Neural progenitor cell (in vitro differentiated cells): ENCODE results near the gene ST8SIA5. TPM values are rescaled to one million over a fixed set of nuclear protein-coding genes. Genes with fewer than 3 reads are reported as not detected.

Experiments used
- DNase-seq: peaks from one replicate; pipeline ENCODE4 v3.0.0-alpha.2; 2016; ENCODE audit warnings: low spot score
- H2AFZ ChIP-seq: fragments of 200-600 bp; sonication (generic); replicated peaks from 2 replicates; pipeline ENCODE4 v1.6.1; 2016; ENCODE audit warnings: antibody characterized with exemption
- H3F3A ChIP-seq: fragments of 200-600 bp; sonication (generic); 2 replicates; pipeline ENCODE4 v1.6.1; 2016; ENCODE audit warnings: antibody characterized with exemption, low read depth
- H3K27ac ChIP-seq: fragments of 200-600 bp; sonication (generic); 2 replicates; pipeline ENCODE4 v1.5.1; 2016; ENCODE audit warnings: mild to moderate bottlenecking
- H3K27me3 ChIP-seq: fragments of 200-600 bp; sonication (generic); 2 replicates; pipeline ENCODE4 v1.6.1; 2016; ENCODE audit warnings: mild to moderate bottlenecking, moderate library complexity
- H3K36me3 ChIP-seq: fragments of 200-600 bp; sonication (generic); 2 replicates; pipeline ENCODE4 v1.5.1; 2016
- H3K4me1 ChIP-seq: fragments of 200-600 bp; sonication (generic); 2 replicates; pipeline ENCODE4 v1.6.1; 2016; ENCODE audit warnings: mixed run types
- H3K4me2 ChIP-seq: fragments of 200-600 bp; sonication (generic); 2 replicates; pipeline ENCODE4 v1.6.1; 2016
- H3K4me3 ChIP-seq: fragments of 200-600 bp; sonication (generic); 2 replicates; pipeline ENCODE4 v1.5.1; 2016
- H3K79me2 ChIP-seq: fragments of 200-600 bp; sonication (generic); 2 replicates; pipeline ENCODE4 v1.6.1; 2016; ENCODE audit warnings: low read depth
- H3K9ac ChIP-seq: fragments of 200-600 bp; sonication (generic); 2 replicates; pipeline ENCODE4 v1.6.1; 2016
- H3K9me3 ChIP-seq: fragments of 200-600 bp; sonication (generic); 2 replicates; pipeline ENCODE4 v1.5.1; 2016; ENCODE audit warnings: low read depth
- H4K20me1 ChIP-seq: fragments of 200-600 bp; sonication (generic); 2 replicates; pipeline ENCODE4 v1.6.1; 2016; ENCODE audit warnings: low read depth
- H3K27ac Mint-ChIP-seq: 3 replicates; pipeline ENCODE4 v1.8.0; 2021; ENCODE audit warnings: mixed read lengths
- H3K27me3 Mint-ChIP-seq: 2 replicates; pipeline ENCODE4 v1.8.0; 2022; ENCODE audit warnings: low read depth, mild to moderate bottlenecking, inconsistent platforms, moderate library complexity, mixed read lengths; ENCODE audit not compliant: insufficient read depth
- H3K36me3 Mint-ChIP-seq: 3 replicates; pipeline ENCODE4 v1.8.0; 2021; ENCODE audit warnings: mixed read lengths
- H3K4me1 Mint-ChIP-seq: 3 replicates; pipeline ENCODE4 v1.8.0; 2021; ENCODE audit warnings: mixed read lengths
- H3K4me3 Mint-ChIP-seq: 3 replicates; pipeline ENCODE4 v1.8.0; 2021; ENCODE audit warnings: mild to moderate bottlenecking, moderate library complexity, mixed read lengths
- H3K9me3 Mint-ChIP-seq: 3 replicates; pipeline ENCODE4 v1.8.0; 2020; ENCODE audit warnings: mixed read lengths
- CTCF ChIP-seq: fragments of 200-600 bp; sonication (generic); IDR thresholded peaks from 2 replicates; pipeline ENCODE4 v1.5.1; 2017; ENCODE audit warnings: antibody characterized with exemption, mild to moderate bottlenecking
- EZH2 ChIP-seq: fragments of 200-600 bp; sonication (generic); IDR thresholded peaks from 2 replicates; pipeline ENCODE4 v1.6.1; 2017; ENCODE audit warnings: antibody characterized with exemption, mild to moderate bottlenecking, moderate library complexity
- EZH2phosphoT487 ChIP-seq: fragments of 200-600 bp; sonication (generic); IDR thresholded peaks from 2 replicates; pipeline ENCODE4 v1.6.1; 2017; ENCODE audit warnings: antibody characterized with exemption
- total RNA-seq: library from RNA; depleted of rRNA; stranded (reverse); fragments of >200 nt; gene quantifications from 2 replicates; pipeline ENCODE4 v1.2.3, GENCODE V29; 2015; ENCODE audit warnings: low replicate concordance

ST8SIA5 gene
- total RNA-seq, 1 donor from 2014 or later = 0.04 TPM

- no peak overlapping the region for H3K27ac ChIP-seq
- H3K27me3 ChIP-seq = no peaks in the 10 kb centered on the region
- H3K4me1 ChIP-seq = no peaks in the 10 kb centered on the region
- Mint-ChIP-seq H3K4me1 (peaks cover 3% of the 10 kb centered on the region), H3K4me3 (no peak overlapping the region), H3K36me3 (no peaks in the 10 kb centered on the region), H3K27me3 (peaks cover 6% of the 10 kb centered on the region), H3K27ac (no peak overlapping the region), H3K9me3 (peaks cover 4% of the 10 kb centered on the region)
- H4K20me1 ChIP-seq = no peaks in the 10 kb centered on the region
- H3K4me2 ChIP-seq = no peak overlapping the region
- no peak overlapping the region for H3K9ac ChIP-seq
- H3K9me3 ChIP-seq = no peaks in the 10 kb centered on the region
- no peaks in the 10 kb centered on the region for H3F3A ChIP-seq
- TF ChIP-seq EZH2 (no peak), CTCF (no peak), EZH2phosphoT487 (no peak)
- DNase-seq = no peak
- no peaks in the 10 kb centered on the region for H3K79me2 ChIP-seq
- no peak overlapping the region for H2AFZ ChIP-seq
- no peaks in the 10 kb centered on the region for H3K36me3 ChIP-seq
- H3K4me3 ChIP-seq = no peak overlapping the region
Observed at GRCh38 chr18:46740046-46740445, 16.8 kb downstream of the ST8SIA5 start.

- Mint-ChIP-seq H3K4me3 (no peak overlapping the region), H3K9me3 (peaks cover 4% of the 10 kb centered on the region), H3K4me1 (peaks cover 3% of the 10 kb centered on the region), H3K27me3 (peaks cover 5% of the 10 kb centered on the region), H3K27ac (no peak overlapping the region), H3K36me3 (no peaks in the 10 kb centered on the region)
- no peak overlapping the region for H3K4me2 ChIP-seq
- no peak overlapping the region for H3K4me3 ChIP-seq
- H3F3A ChIP-seq = no peaks in the 10 kb centered on the region
- no peak overlapping the region for H3K9ac ChIP-seq
- H2AFZ ChIP-seq = no peak overlapping the region
- H3K27me3 ChIP-seq = no peaks in the 10 kb centered on the region
- no peaks in the 10 kb centered on the region for H3K9me3 ChIP-seq
- no peaks in the 10 kb centered on the region for H3K79me2 ChIP-seq
- H3K36me3 ChIP-seq = no peaks in the 10 kb centered on the region
- TF ChIP-seq EZH2 (no peak), EZH2phosphoT487 (no peak), CTCF (no peak)
- H3K4me1 ChIP-seq = no peaks in the 10 kb centered on the region
- DNase-seq = no peak
- no peak overlapping the region for H3K27ac ChIP-seq
- no peaks in the 10 kb centered on the region for H4K20me1 ChIP-seq
Observed at GRCh38 chr18:46738491-46738890, 18.4 kb downstream of the ST8SIA5 start.

- no peaks in the 10 kb centered on the region for H4K20me1 ChIP-seq
- H3F3A ChIP-seq = no peaks in the 10 kb centered on the region
- no peak overlapping the region for H3K4me3 Mint-ChIP-seq
- H3K4me1 ChIP-seq = no peaks in the 10 kb centered on the region
- DNase-seq = no peak
- H3K9ac ChIP-seq = no peak overlapping the region
- no peak overlapping the region for H3K27ac ChIP-seq
- no peak overlapping the region for H3K27ac Mint-ChIP-seq
- no peaks in the 10 kb centered on the region for H3K36me3 Mint-ChIP-seq
- H3K27me3 ChIP-seq = no peaks in the 10 kb centered on the region
- peaks cover 5% of the 10 kb centered on the region for H3K27me3 Mint-ChIP-seq
- peaks cover 3% of the 10 kb centered on the region for H3K9me3 Mint-ChIP-seq
- H3K36me3 ChIP-seq = no peaks in the 10 kb centered on the region
- no peak overlapping the region for H3K4me3 ChIP-seq
- H3K4me2 ChIP-seq = no peak overlapping the region
- H3K4me1 Mint-ChIP-seq = peaks cover 3% of the 10 kb centered on the region
- H2AFZ ChIP-seq = no peak overlapping the region
- H3K9me3 ChIP-seq = no peaks in the 10 kb centered on the region
- no peaks in the 10 kb centered on the region for H3K79me2 ChIP-seq
- TF ChIP-seq CTCF = no peak
- no peak for TF ChIP-seq EZH2phosphoT487
- no peak for TF ChIP-seq EZH2
Observed at GRCh38 chr18:46736736-46737135, 20.1 kb downstream of the ST8SIA5 start.
